ENCODE data around the gene SIK3.

DNA sequence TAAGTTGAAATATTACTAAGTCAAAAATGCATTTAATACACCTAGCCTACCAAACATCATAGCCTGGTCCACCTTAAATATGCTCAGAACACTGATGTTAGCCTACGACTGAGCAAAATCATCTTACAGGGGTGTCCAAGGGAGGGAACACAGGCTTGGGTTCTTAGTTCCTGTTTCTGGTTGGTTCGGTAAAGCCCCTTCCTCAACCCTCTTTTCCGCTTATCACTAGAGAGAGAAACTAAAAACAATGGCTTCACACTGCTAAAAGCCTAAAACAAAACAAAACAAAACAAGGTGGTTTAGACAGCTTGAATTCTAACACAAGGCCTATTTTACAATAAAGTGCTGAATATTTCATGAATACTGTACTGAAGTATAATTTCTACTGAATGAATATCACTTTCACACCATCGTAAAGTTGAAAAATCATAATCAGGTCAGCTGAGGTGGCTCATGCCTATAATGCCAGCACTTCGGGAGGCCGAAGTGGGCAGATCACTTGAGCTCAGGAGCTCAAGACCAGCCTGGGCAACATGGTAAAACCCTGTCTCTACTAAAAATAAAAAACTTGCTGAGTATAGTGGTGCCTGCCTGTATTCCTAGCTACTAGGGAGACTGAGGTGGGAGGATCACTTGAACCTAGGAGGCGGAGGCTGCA, 118.0 kb downstream of the SIK3 start:
- TF ChIP-seq, protein P1, sequence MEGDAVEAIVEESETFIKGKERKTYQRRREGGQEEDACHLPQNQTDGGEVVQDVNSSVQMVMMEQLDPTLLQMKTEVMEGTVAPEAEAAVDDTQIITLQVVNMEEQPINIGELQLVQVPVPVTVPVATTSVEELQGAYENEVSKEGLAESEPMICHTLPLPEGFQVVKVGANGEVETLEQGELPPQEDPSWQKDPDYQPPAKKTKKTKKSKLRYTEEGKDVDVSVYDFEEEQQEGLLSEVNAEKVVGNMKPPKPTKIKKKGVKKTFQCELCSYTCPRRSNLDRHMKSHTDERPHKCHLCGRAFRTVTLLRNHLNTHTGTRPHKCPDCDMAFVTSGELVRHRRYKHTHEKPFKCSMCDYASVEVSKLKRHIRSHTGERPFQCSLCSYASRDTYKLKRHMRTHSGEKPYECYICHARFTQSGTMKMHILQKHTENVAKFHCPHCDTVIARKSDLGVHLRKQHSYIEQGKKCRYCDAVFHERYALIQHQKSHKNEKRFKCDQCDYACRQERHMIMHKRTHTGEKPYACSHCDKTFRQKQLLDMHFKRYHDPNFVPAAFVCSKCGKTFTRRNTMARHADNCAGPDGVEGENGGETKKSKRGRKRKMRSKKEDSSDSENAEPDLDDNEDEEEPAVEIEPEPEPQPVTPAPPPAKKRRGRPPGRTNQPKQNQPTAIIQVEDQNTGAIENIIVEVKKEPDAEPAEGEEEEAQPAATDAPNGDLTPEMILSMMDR (IDR thresholded peaks at IDR 0.05) = no peak
- TF ChIP-seq POLR2A (IDR thresholded peaks at IDR 0.05) (no peak), POLR2AphosphoS5 (IDR thresholded peaks at IDR 0.05) (no peak)

Measured in prostate gland (tissue), 2 donors.